ENCODE results near the gene ACAA1. TPM values are rescaled to one million over a fixed set of nuclear protein-coding genes. Genes with fewer than 3 reads are reported as not detected.

Gene ACAA1
- total RNA-seq = 34.8 and 39.5 TPM in 2 replicates

GRCh38 chr3:38136777-38137614 lies at the start of gene ACAA1:
Gene ACAA1, minus strand, starts transcription at chr3:38137127. Its CDS starts 92 bp downstream, at chr3:38137035.

GRCh38 chr3:38164952-38165721 lies 28.2 kb upstream of the ACAA1 start, which contains the start of gene OXSR1:
Gene OXSR1, plus strand, starts transcription at chr3:38165537. Its CDS starts 340 bp downstream, at chr3:38165877.

GRCh38 chr3:38138349-38139190 lies 1.6 kb upstream of the ACAA1 start, which contains the start of gene MYD88:
Gene MYD88, plus strand, starts transcription at chr3:38138661. Its CDS starts 40 bp downstream, at chr3:38138701.

Other genes with a start within 250 kb of the ACAA1 start
- gene VILL, start 146.3 kb downstream of the ACAA1 start, total RNA-seq = 5.8 and 8.7 TPM in 2 replicates
- gene PLCD1, start 107.5 kb downstream of the ACAA1 start, total RNA-seq = 30.1 and 41.8 TPM in 2 replicates
- under 0.01 and 0.49 TPM in 2 replicates for gene DLEC1, start 97.9 kb downstream of the ACAA1 start, total RNA-seq
- gene MYD88, start 1.5 kb upstream of the ACAA1 start, total RNA-seq = 23.0 and 29.2 TPM in 2 replicates
- gene OXSR1, start 28.4 kb upstream of the ACAA1 start, total RNA-seq = 30.0 and 40.3 TPM in 2 replicates
- not detected in 2 replicates for gene SLC22A13, start 128.7 kb upstream of the ACAA1 start, total RNA-seq
- gene SLC22A14, start 145.2 kb upstream of the ACAA1 start, total RNA-seq = not detected in 2 replicates
- 2.6 and 2.7 TPM in 2 replicates for gene XYLB, start 209.7 kb upstream of the ACAA1 start, total RNA-seq

All from cardiac atrium fibroblast (primary cell).